Measurements from ENCODE around the gene RER1.

GRCh38 chr1:2351723-2352122, 39.9 kb upstream of the RER1 start:
- TF ChIP-seq CTCF (IDR thresholded peaks at IDR 0.05): no peak
- TF ChIP-seq POLR2A (IDR thresholded peaks at IDR 0.05): no peak

Measured in vagina (tissue), 2 donors.